GM21786 (cell line): ENCODE data around the gene PRKN.

ENCODE experiments used
- ATAC-seq: cut with Tn5 transposase; IDR thresholded peaks from one replicate; pipeline ENCODE4 v1.9.1; 2021; ENCODE audit not compliant: unreplicated experiment

The PRKN gene

DNA sequence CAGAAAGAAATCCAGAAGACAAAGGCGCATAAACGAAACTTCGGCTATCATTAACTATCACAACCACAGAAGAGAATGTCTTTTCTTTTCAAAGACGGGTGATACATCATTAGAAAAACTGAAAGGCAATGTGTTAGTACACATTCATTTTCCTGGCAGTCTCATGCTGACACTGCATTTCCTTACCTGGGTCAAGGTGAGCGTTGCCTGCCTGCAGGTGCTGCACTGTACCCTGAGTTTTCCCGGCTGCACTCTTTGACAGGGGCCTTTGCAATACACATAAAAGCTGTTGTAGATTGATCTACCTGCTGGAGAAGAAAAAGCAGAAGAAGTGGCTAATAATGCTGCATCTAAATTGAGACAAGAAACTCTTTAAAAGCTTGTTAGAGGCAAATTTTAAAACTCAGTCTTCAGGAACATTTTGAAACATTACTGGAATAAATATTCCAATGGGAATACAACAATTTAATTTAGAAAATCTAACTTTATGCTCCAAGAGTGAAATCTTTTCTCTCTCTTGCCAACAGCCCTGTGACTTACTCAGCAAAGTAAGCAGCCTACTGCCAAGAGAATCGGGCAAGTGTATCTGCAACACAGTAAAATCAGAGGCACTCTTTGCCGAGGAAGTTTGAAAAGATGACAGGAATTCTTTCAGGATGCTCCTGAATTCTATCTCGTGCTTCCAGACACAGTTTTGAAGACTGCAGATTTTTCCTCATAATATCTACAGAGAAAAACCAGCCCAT is 526.4 kb downstream of the PRKN start:
- no peak for ATAC-seq

DNA sequence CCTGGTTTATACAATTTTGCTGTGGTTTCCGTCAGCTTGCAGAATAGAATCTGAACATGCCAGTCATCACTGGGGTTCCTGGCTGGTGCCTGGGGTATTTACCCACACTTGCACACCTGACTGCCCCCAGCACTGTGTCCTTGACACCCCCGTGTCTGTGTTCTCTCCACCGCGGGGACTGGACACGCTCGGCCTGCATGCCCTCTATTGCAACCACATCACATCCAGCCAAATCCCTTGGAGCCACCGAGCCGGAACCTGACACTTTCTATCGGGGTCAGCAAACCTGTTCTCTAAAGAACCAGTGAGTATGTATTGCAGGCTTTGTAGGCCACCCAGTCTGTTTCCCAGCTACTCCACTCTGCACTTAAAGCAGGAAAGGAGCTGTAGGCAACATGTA is 527.5 kb downstream of the PRKN start:
- ATAC-seq: no peak

DNA sequence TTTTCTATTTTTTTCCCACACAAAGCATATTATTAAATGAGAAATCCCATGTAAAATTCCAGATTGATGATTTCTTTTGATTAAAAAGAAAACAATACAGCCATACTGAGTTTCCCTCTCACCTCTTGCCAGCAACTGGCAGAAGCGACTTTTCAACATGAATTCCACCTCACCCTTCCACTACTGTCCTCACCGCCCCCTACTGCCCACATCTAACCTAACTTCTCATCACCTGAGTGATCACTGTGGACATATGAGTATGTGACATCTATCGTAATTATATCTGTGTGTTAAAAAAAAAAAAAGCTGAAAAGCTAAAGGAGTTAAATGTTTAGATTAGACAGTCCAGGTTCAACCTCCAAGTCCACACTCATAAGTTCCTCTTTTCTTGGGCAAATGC is 528.6 kb downstream of the PRKN start:
- ATAC-seq: no peak

DNA sequence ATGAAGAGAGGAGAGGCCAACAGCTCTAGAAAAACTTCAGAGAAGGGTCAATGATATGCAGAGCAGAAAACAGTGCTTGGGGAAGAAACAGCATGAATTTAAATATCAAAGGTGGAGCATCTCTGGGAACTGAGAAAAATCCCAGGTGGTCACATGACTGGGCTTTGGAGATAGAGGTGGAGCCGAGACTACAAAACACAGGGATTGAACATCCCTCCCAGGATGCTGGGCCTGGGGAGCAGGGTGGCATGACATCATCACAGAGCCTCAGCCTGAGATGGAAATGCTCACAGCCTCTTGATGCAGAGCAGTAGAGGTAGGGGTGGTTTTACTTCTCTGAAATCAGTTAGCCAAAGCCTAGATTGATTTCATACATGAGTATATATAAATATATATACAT is 529.5 kb downstream of the PRKN start:
- no peak for ATAC-seq

DNA sequence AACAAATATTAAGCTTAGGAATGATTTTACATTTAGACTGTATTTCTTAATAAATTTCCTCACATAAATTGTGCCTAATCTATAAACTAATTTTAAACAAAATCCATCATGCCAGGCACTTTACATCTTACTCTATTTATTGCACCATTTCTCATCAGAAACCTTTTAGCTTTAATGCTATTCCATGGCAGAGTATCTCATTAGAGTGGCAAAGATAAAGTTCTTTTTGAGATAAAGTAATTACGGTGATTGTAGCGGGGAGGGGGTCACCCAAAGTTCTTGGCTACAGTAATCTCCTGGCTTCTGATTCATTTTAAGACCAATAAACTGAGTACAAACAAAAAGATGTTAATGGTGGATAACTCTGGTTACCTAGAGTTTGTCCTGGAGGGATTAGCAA is 532.1 kb downstream of the PRKN start:
- no peak for ATAC-seq

DNA sequence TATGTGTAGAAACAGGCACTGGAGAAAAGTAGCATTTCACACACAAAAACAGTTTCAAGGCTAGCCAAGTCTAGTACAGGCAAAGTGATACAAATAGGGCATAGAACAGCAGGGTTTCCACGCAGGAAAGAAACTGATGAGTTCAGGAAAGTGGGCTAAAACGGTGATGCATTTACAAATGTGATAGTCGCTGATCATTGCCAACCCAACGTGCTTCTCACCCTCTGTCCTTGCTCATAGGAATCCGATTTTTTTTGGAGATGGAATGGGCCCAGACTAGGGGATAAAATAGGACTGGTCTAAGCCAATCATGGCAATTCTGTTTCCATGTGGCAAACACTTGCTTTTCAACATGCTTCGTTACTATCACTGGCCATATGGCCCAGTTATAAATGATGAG is 536.6 kb downstream of the PRKN start:
- ATAC-seq: no peak

DNA sequence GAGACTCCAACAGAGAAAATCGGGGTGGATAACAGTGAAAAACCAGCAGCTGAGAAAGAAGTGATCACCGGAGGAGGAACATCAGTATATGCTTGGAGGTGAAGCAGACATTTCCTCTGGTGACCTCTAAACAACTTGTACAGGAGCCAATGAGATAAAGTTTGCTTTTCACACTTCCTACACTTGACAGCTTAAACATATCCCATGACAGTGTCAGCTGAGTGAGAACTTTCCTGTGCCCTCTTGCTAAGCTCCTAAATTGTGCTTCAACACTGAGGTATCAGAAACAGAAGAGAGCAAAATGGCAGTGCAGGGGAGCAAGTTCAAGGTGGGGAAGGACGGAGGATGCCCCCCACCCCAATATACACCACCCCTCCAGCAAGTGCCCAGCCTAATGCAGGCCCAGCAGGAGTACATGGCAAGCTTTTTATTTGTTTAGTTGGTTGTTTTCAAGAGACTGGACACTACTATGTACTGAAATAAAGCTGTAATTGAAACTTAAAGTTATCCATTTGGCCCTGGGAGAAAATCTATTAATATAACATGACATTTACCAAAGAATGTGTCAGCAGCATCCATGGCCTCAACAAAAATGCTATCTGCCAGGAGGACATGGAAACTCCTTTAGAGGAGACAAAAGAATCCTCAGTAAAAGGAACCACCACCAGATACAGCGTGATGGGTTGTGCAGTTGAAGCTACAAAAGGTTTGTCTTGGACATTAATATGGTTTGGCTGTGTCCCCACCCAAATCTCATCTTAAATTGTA is 540.2 kb downstream of the PRKN start:
- ATAC-seq: no peak

DNA sequence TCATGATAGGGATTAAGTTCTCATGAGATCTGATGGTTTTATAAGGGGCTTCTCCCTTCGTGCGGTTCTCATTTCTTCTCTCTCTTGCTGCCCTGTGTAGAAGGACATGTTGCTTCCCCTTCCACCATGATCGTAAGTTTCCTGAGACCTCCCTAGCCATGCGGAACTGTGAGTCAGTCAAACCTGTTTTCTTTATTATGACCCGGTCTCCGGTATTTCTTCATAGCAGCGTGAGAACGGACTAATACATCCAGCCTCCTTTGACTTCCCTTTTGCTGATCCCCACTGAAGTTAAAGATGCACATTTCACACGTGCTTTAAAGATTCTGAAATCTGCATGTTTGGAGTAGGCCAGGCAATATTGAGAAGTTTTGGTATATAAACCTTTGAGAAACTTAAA is 543.1 kb downstream of the PRKN start:
- ATAC-seq: no peak

DNA sequence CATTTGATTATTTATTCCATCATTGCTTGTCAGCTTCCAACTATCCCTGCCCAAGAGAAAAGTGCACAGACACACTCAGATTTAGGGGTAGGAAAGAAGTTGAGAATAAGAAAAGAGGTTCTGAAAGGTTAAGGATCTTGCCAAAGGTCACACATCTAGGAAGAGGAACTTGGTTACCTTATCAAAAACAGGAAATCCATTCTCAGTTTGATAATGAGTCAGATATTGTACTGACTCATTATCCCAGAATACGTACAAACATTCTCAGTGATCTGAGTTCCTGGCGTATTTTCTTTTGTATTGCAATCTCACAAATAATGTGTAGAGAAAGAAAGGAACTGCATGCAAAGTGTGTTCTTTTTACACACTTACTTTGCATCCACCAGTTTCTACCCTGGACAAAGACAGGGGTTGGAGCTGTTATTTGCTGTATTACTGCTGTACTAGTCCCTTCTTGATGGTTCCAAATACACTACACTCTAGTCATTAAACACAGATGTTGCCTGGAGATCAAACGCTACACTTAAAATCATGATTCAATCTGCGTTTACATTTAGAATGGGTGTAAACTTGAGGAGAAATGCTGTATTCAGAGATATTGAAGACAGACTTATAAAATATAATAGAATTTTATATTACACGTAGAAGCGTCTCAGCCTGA is 545.7 kb downstream of the PRKN start:
- no peak for ATAC-seq

DNA sequence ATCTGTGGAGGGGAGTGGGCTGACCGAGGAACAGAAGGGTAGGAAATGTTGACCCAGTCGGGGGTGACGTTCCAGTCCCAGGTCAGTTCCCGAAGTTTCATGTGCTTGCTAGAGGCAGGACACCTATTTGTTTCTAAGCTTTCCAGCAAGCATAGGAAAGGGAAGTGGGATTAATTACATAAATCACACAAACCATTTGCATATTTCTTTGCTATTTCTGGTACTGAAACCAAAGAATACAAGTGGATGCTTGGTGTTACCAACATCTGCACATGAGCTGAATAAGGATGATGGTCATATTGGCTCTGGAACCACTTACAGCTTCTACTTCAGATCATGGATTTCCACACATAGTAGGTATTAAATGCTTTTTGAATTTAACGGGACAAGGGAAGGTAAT is 546.5 kb downstream of the PRKN start:
- no peak for ATAC-seq

DNA sequence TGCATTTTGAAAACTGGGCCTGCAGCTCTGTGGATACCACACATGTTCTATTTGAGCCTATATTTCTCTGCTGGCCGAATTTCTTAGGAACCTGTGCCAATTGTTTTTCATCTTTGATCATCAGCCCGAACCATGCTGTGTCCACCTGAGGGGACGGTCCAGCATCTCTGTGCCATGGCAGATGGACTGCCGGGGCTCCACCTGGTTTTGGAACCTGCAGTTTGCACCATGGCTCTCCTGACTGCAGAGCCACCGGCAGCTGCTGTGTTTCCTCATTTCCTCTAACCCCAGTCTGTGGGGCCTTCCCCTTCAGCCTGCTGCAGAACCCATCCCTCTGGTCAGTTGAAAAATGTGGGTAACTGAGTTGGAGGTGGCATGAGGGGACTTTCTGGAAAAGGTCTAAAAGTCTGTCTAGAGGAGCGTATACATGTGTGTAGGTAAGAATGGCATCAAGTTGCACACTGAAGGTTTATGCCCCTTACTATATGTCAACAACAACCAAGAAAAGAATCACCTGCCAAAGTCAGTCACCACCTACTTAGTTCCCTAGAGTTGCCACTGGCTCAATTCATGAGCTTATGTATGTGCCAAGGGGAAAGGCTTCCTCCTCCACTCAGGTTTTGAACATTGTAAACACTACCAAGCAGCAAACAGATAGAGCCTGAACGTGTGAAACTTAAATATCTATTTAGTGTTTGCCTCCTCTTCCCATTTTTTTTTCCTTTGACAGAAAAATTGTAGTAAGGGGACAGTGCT is 548.2 kb downstream of the PRKN start:
- no peak for ATAC-seq

DNA sequence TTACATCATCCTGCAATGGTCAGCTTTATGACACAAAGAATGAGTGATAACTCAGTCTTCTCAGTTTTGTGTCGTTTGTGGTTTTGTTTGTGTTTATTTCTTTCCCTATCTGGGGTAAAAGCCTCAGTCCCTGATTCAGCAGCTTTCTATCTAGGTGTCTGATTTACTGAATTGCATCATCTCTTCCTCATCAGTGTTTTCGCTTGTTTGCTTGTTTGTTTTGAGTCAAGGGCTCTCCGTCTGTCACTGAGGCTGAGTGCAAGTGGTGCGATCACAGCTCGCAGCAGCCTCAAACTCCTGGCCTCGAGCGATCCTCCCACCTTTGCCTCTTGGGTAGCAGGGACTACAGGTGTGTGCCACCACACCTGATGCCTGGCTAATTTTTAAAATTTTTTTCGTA is 548.9 kb downstream of the PRKN start:
- ATAC-seq: no peak

DNA sequence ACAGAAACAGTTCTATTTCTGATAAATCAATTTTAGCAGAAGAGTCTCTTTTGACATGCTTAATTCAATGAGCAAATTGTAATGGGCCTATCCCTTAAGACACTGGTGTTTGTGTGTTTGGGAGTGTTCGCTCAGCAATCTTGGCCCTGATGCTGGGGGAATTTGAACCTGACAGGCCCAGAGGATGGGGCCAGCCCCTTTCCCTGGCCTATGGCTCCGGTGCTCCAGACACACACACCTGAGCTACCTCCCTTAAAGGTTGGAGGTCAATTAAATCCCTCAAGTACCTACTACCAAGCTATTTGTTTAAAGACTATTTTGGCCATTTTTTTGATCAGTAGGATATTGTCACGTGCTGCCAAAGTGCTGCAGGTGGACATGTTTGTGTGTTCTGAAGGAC is 549.3 kb downstream of the PRKN start:
- no peak for ATAC-seq

DNA sequence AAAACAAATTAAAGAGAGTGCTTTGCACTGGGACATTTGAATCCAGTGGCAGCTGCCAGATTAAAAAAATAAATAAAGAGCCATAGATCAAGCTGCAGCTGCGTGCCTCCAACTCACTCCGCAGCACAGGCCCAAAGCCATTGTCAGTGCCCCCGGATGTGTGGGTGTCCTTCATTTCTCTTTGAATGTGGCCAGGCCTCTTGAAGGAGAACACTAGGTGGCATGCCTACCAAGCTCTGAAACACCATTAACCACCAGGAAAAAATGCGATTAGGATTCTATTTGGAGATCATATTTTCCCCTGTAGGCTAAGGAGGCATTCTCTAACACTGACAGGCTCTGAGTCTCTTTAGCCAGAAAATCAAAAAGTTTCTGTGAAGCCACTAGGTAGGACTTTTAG is 549.8 kb downstream of the PRKN start:
- ATAC-seq: no peak

DNA sequence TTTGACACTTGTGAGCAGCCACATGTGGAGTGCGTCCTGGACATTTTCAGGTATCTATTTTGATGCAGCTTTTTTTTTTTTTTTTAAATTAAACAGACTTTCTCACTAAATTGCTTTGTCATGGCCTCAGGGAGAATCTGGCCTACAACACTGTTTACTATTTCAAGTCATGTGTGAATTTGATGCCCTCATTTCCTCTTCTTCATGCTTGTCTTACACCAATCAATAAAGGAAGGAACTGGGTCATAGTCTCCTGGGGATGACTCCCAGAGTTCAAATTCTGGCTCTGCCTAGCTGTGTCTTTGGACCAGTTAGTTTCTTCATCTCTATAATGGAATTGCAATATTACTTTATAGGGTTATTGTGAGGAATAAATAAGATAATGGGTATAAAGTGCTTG is 554.1 kb downstream of the PRKN start:
- ATAC-seq: no peak

DNA sequence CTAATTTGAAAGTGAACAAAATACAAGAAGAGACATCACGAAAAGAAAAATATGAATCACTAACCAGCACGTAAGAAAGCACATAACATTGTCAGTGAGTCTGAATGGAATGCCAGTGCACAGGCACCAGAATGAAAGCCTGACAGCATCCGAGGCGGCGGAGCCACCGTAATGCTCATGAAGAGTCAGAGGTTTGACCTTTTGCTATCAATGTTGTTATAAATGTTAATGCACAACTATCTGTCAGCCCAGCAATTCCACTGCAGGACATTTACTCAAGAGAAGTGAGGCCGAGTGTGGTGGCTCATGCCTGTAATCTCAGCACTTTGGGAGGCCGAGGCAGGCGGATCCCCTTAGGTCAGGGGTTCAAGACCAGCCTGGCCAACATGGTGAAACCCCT is 562.1 kb downstream of the PRKN start:
- no peak for ATAC-seq

DNA sequence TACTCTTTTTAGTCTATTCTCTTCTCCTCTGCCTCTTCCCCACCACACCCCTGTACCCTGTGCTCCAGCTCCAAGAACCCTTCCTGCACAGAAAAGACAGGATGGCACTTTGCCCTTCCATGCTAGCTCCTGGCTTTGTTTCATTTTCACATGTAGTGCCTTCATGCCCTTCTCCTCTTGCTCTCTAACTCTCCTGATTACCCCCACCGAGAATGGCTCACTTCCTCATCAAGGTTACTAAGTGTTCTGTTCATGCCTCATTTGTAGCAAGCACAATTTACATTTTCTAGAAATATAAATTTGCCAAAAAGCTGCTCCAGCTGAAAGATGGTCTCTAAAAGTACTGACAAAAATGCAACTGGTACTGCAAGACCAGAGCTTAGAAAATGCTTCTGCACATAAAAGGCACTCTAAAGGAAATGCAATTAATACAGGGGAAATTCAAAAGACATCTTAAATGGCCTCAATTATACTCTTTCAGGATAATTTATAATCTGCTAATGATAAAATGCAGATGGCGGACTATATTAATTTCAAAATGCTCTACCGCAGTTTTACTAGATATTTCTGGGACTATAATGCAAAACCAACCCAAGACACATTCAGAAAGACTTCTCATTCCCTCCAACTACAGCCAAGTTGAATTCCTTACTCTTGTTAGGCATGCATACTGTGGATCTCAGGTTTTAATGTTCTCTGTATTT is 570.2 kb downstream of the PRKN start:
- peak; percentile 95 for ATAC-seq

DNA sequence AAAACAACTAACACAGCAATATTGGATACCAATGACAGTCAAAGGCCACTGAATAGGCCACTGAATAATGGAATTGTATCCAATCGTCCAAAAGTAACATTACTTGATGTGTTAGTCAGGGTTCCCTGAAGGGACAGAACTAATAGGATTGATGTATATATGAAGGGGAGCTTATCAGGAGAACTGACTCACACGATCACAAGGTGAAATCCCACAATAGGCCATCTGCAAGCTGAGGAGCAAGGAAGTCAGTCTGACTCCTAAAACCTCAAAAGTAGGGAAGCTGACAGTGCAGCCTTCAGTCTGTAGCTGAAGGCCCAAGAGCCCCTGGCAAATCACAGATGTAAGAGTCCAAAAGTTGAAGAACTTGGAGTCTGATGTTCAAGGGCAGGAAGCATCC is 571.4 kb downstream of the PRKN start:
- no peak for ATAC-seq

DNA sequence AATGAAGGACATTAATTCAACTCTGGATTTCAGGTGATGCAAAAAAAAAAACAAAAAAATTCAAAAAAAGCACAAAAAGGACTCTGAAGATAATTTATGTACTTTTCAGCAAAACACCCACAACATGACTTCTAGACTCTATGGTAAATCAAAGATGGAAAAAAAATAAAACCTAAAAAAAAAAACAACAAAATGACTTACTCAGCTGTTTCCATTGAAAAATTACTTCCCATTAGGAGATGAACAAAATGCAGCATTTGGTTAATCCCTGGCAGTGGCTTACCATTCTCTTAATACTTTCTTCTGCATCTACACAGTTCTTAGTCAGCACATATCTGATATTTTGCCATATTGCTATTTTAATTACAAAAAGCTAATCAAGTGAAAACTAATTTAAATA is 572.6 kb downstream of the PRKN start:
- no peak for ATAC-seq

DNA sequence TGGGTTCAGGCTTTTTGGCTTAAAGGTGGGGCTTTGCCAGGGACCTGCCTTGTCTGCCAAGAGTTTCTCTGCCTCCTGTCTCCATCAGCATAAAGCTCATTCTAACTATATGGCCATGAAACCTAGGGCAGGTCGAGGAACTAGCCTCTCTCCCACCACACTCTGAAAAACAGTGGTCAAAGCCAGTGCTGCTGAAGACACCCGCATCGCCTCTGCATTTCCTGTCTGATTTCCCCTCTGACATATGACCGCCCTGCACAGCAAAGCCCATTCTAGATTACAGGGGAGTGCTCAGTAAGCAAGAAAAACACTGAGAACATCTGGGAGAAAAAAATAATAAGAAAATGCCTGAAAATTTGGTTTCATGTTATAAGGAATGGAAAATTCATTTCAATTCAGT is 573.6 kb downstream of the PRKN start:
- no peak for ATAC-seq

DNA sequence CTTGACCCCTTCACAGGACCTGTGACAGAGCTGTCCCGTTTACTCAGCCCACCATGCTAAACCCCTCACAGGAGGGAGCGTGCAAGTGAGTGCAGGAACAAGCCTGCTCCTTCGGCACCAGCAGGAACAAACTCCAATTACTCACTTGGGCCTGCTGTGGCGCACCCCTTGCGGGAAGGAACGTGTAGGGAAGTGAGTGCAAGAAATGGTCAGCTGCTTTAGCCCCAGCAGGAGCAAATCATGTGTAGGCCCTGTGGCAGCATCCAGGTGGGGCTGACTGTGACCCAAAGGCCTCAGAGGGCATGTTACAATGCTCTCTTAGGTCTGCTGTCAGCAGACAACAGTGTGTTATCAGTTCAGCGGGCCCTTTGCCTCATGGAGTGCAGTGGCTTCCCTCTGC is 574.4 kb downstream of the PRKN start:
- ATAC-seq: no peak
